ENCODE measurements around the gene SPAG9. TPM values are rescaled to one million over a fixed set of nuclear protein-coding genes. Genes with fewer than 3 reads are reported as not detected.

The SPAG9 gene
- total and polyA plus RNA-seq, 10 donors, result 10.7 to 94.6 (median 78.3) TPM

GRCh38 chr17:51154176-51154575 lies 33.5 kb upstream of the SPAG9 start:
- H3K27me3 ChIP-seq (replicated peaks in 1 of 7), result no peaks in the 10 kb centered on the region
- no peaks in the 10 kb centered on the region for H3K9me3 ChIP-seq
- intact Hi-C loops (cut with DNase I; ENCODE audit: low total_unique reads), result loop anchor here (5.0 kb wide), 1 partner anchor 152 kb away; no protein-coding TSS in a partner anchor
- peak overlapping the region in 4 of 8 donors; percentile 63 to 92 (median 91) for H3K27ac ChIP-seq
- peaks cover 6 to 32% (median 26%) of the 10 kb centered on the region in 6 donors for H3K4me1 ChIP-seq
- TF ChIP-seq POLR2AphosphoS5 (IDR thresholded peaks at IDR 0.05) (no peak), POLR2A (IDR thresholded peaks at IDR 0.05) (no peak), CTCF (IDR thresholded peaks at IDR 0.05 in 8 of 11, conservative IDR thresholded peaks at IDR 0.05 in 3 of 11) (no peak)
- peaks cover 0 to 32% (median 22%) of the 10 kb centered on the region in 6 donors for H3K36me3 ChIP-seq
- DNase-seq, result no peak
- WGBS, 5 donors, result 11 to 15% (median 13%) methylated on average over 6 of the region's 6 CpGs
- peak overlapping the region; percentile 59 to 96 (median 84) for H3K4me3 ChIP-seq

DNA sequence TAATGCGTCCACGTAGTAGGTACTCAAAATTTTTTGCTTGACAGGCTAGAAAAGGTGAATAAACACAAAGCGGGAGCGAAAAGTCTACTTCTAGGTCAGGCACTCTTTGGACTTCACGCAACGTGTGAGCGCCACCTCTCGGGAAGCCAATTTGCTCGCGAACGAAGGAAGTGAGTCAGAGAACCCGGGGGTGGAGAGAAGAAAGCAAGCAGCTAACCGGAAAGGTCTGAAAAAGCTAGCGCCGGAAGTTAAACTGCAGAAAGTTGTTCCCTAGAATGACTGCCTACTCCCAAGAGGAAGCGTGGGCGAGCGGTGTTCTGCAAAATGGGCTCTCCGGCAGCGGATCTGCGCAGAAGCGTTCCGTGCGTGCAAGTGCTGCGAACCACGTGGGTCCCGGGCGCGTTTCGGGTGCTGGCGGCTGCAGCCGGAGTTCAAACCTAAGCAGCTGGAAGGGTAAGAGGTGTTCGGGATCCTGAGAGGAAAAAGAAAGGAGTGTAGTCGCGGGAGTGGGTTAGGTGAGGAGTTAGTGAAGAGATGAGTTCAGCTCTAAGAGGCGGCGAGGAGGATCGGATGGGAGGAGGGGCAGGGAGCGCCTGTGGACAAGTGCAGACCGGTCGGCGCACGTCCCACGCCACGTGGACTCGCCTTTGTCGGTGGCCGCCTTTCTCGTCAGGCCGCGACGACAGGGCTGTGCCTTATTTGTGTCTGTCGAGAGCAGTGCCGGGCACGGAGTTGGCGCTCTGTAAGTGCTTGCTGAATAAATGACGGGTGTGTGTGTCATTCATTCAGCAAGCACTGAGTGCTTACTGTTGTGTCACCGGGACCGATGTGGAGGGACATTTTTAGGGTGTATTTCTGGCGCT lies 32.8 kb upstream of the SPAG9 start, which contains the start of gene NME1:
Gene NME1, plus strand, starts transcription at position 350 of the 863 bp plus-strand sequence. CDS start 2,096 bp downstream, outside the sequence.
- DNase-seq, result peak; percentile 98
- TF ChIP-seq POLR2AphosphoS5 (IDR thresholded peaks at IDR 0.05) (peak; percentile 88 to 94 (median 92)), POLR2A (IDR thresholded peaks at IDR 0.05) (peak in 1 of 3 donors; percentile 77), CTCF (IDR thresholded peaks at IDR 0.05 in 8 of 11, conservative IDR thresholded peaks at IDR 0.05 in 3 of 11) (peak; percentile 68 to 95 (median 88))
- intact Hi-C loops (cut with DNase I; ENCODE audit: low total_unique reads), result loop anchor here (5.0 kb wide), 1 partner anchor 151 kb away; no protein-coding TSS in a partner anchor
- Histone ChIP-seq H3K9me3 (no peaks in the 10 kb centered on the region), H3K27me3 (replicated peaks in 1 of 7) (no peaks in the 10 kb centered on the region), H3K4me3 (peak within 1 kb of the TSS; percentile 59 to 96 (median 84)), H3K27ac (peak within 1 kb of the TSS; percentile 61 to 92 (median 90)), H3K4me1 (peaks cover 6 to 32% (median 26%) of the 10 kb centered on the region in 6 donors), H3K36me3 (peaks cover 0 to 27% (median 18%) of the 10 kb centered on the region in 6 donors)
- WGBS, 5 donors, result 0 to 1% (median 0%) methylated on average over 60 of the region's 60 CpGs

GRCh38 chr17:51152766-51153209 lies 32.1 kb upstream of the SPAG9 start:
- H3K36me3 ChIP-seq, result peaks cover 0 to 22% (median 15%) of the 10 kb centered on the region in 6 donors
- peaks cover 6 to 32% (median 26%) of the 10 kb centered on the region in 6 donors for H3K4me1 ChIP-seq
- H3K27ac ChIP-seq, result peak overlapping the region; percentile 61 to 92 (median 90)
- H3K9me3 ChIP-seq, result no peaks in the 10 kb centered on the region
- WGBS, 5 donors, result 19 to 30% (median 22%) methylated on average over 8 of the region's 8 CpGs
- no peaks in the 10 kb centered on the region for H3K27me3 ChIP-seq (replicated peaks in 1 of 7)
- H3K4me3 ChIP-seq, result peak overlapping the region in 6 of 8 donors; percentile 75 to 96 (median 86)
- DNase-seq, result no peak
- intact Hi-C loops (cut with DNase I; ENCODE audit: low total_unique reads), result loop anchor here (5.0 kb wide), 1 partner anchor 150 kb away; no protein-coding TSS in a partner anchor
- TF ChIP-seq POLR2A (IDR thresholded peaks at IDR 0.05), result no peak
- no peak for TF ChIP-seq POLR2AphosphoS5 (IDR thresholded peaks at IDR 0.05)
- TF ChIP-seq CTCF (IDR thresholded peaks at IDR 0.05 in 8 of 11, conservative IDR thresholded peaks at IDR 0.05 in 3 of 11), result no peak
